HEK293 (cell line): ENCODE measurements around the gene SPO11.
A peak's percentile ranks its signal among the peaks of the same experiment; 100 is the strongest.

Experiments
- CTCF ChIA-PET: fragments of 350-600 bp; formaldehyde crosslinking; extraction: SDS; loops from one replicate; lab custom pipeline; 2021; ENCODE audit warnings: antibody characterized with exemption; lab: Yijun Ruan, JAX
- POLR2A ChIA-PET: fragments of 300-600 bp; formaldehyde crosslinking; extraction: SDS; loops from one replicate; lab custom pipeline; 2020; ENCODE audit warnings: antibody characterized with exemption, inconsistent platforms; lab: Yijun Ruan, JAX
- H3K27ac ChIP-seq: fragments of 200-500 bp; sonication (Bioruptor generic); 2 replicates; pipeline ENCODE4 v1.5.1; 2014; ENCODE audit warnings: low read depth, low read length, control low read depth, inconsistent platforms; ENCODE audit errors: extremely low read depth
- H3K36me3 ChIP-seq, 2 experiments: fragments of 200-500 bp in 1 of 2; sonication (Bioruptor generic) in 1 of 2; 1 replicate in 1 of 2; 2 replicates in 1 of 2; pipeline ENCODE4 v1.5.1; 2014 to 2017; ENCODE audit warnings: inconsistent platforms in 2 of 2, low read length in 2 of 2; ENCODE audit not compliant: control insufficient read depth in 2 of 2, insufficient read depth in 1 of 2
- H3K4me1 ChIP-seq: fragments of 200-500 bp; sonication (Bioruptor generic); 2 replicates; pipeline ENCODE4 v1.5.1; 2014; ENCODE audit warnings: mild to moderate bottlenecking, low read length, inconsistent platforms; ENCODE audit not compliant: control insufficient read depth, insufficient read depth
- H3K4me3 ChIP-seq: 2 replicates; pipeline ENCODE4 v1.5.1; 2011; ENCODE audit warnings: low read depth, mild to moderate bottlenecking, control low read depth, low read length, moderate library complexity
- H3K9me3 ChIP-seq: fragments of 200-500 bp; sonication (Bioruptor generic); 2 replicates; pipeline ENCODE4 v1.5.1; 2014; ENCODE audit warnings: low read depth, low read length, inconsistent platforms; ENCODE audit not compliant: control insufficient read depth, insufficient read depth
- BCL11B ChIP-seq: fragments of 450-650 bp; formaldehyde crosslinking; IDR thresholded peaks from 2 replicates; pipeline ENCODE4 v1.5.1; 2016; ENCODE audit warnings: low read depth, missing biosample characterization, missing genetic modification characterization
- HOXA7 ChIP-seq: sonication (generic); formaldehyde crosslinking; IDR thresholded peaks from 2 replicates; pipeline ENCODE4 v1.8.1; 2022; ENCODE audit warnings: missing genetic modification reagents, borderline replicate concordance
- MEIS1 ChIP-seq: sonication (generic); formaldehyde crosslinking; IDR thresholded peaks from 2 replicates; pipeline ENCODE4 v1.8.1; 2022; ENCODE audit warnings: missing genetic modification reagents, mild to moderate bottlenecking, borderline replicate concordance
- OSR2 ChIP-seq: fragments of 450-650 bp; formaldehyde crosslinking; IDR thresholded peaks from 2 replicates; pipeline ENCODE4 v1.5.1; 2016; ENCODE audit warnings: missing biosample characterization, missing genetic modification characterization
- PRDM2 ChIP-seq: fragments of 450-650 bp; formaldehyde crosslinking; IDR thresholded peaks from 2 replicates; pipeline ENCODE4 v1.5.1; 2016; ENCODE audit warnings: missing biosample characterization, missing genetic modification characterization, borderline replicate concordance
- SP2 ChIP-seq: fragments of 450-650 bp; formaldehyde crosslinking; IDR thresholded peaks from 2 replicates; pipeline ENCODE4 v1.5.1; 2016; ENCODE audit warnings: missing biosample characterization, missing genetic modification characterization
- ZBTB10 ChIP-seq: fragments of 450-650 bp; formaldehyde crosslinking; IDR thresholded peaks from 2 replicates; pipeline ENCODE4 v1.5.1; 2016; ENCODE audit warnings: missing biosample characterization, missing genetic modification characterization
- ZFP37 ChIP-seq: fragments of 450-650 bp; formaldehyde crosslinking; IDR thresholded peaks from 2 replicates; pipeline ENCODE4 v1.5.1; 2016; ENCODE audit warnings: missing biosample characterization, missing genetic modification characterization
- ZNF202 ChIP-seq: fragments of 450-650 bp; formaldehyde crosslinking; IDR thresholded peaks from 2 replicates; pipeline ENCODE4 v1.5.1; 2016; ENCODE audit warnings: missing biosample characterization, missing genetic modification characterization, borderline replicate concordance
- ZNF37A ChIP-seq: fragments of 450-650 bp; IDR thresholded peaks from 2 replicates; pipeline ENCODE4 v1.5.1; 2018; ENCODE audit warnings: missing biosample characterization, missing genetic modification characterization
- ZNF404 ChIP-seq: fragments of 450-650 bp; formaldehyde crosslinking; IDR thresholded peaks from 2 replicates; pipeline ENCODE4 v1.5.1; 2017; ENCODE audit warnings: missing biosample characterization, missing genetic modification characterization
- ZNF544 ChIP-seq: fragments of 450-650 bp; formaldehyde crosslinking; IDR thresholded peaks from 2 replicates; pipeline ENCODE4 v1.5.0; 2017; ENCODE audit warnings: missing biosample characterization, missing genetic modification characterization
- ZNF621 ChIP-seq: fragments of 450-650 bp; formaldehyde crosslinking; IDR thresholded peaks from 2 replicates; pipeline ENCODE4 v1.5.1; 2017; ENCODE audit warnings: missing biosample characterization, missing genetic modification characterization
- ZNF837 ChIP-seq: fragments of 450-650 bp; formaldehyde crosslinking; IDR thresholded peaks from 2 replicates; pipeline ENCODE4 v1.5.1; 2016; ENCODE audit warnings: missing biosample characterization, missing genetic modification characterization
- TF ChIP-seq, protein P1 (sequence below): fragments of 450-650 bp; formaldehyde crosslinking; IDR thresholded peaks from 2 replicates; pipeline ENCODE4 v1.5.1; 2017; ENCODE audit warnings: missing biosample characterization, missing genetic modification characterization
- TF ChIP-seq, protein P2 (sequence below): fragments of 450-650 bp; formaldehyde crosslinking; IDR thresholded peaks from 2 replicates; pipeline ENCODE4 v1.5.1; 2016; ENCODE audit warnings: missing biosample characterization, missing genetic modification characterization
- TF ChIP-seq, protein P3 (sequence below): fragments of 450-650 bp; formaldehyde crosslinking; IDR thresholded peaks from 2 replicates; pipeline ENCODE4 v1.5.1; 2017; ENCODE audit warnings: missing biosample characterization, missing genetic modification characterization
- TF ChIP-seq, protein P4 (sequence below): fragments of 450-650 bp; formaldehyde crosslinking; IDR thresholded peaks from 2 replicates; pipeline ENCODE4 v1.5.1; 2016; ENCODE audit warnings: missing biosample characterization, missing genetic modification characterization

The SPO11 gene

DNA sequence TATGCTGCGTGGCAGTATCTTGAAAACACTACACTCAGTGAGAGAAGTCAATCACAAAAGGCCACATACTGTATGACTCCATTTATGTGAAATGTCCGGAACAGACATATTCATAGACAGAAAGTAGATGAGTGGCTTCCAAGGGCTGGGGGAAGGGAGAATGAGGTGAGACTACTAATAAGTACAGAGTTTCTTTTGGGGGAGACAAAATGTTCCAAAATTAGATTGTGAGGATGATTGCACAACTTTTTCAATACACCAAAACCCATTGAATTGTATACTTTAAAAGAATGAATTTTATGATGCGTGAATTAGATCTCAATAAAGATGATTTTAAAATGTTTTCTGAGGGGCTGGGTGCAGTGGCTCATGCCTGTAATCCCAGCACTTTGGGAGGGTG is 9.2 kb upstream of the SPO11 start:
- Histone ChIP-seq H3K4me3 (no peak overlapping the region), H3K36me3 (no peaks in the 10 kb centered on the region), H3K9me3 (no peaks in the 10 kb centered on the region), H3K27ac (no peak overlapping the region)
- ChIA-PET POLR2A (no interaction called here), CTCF (interaction anchor here (1.1 kb wide), 1 partner anchor 10 kb away, joined by 3 read pairs; no protein-coding TSS in a partner anchor)
- TF ChIP-seq, protein P1, sequence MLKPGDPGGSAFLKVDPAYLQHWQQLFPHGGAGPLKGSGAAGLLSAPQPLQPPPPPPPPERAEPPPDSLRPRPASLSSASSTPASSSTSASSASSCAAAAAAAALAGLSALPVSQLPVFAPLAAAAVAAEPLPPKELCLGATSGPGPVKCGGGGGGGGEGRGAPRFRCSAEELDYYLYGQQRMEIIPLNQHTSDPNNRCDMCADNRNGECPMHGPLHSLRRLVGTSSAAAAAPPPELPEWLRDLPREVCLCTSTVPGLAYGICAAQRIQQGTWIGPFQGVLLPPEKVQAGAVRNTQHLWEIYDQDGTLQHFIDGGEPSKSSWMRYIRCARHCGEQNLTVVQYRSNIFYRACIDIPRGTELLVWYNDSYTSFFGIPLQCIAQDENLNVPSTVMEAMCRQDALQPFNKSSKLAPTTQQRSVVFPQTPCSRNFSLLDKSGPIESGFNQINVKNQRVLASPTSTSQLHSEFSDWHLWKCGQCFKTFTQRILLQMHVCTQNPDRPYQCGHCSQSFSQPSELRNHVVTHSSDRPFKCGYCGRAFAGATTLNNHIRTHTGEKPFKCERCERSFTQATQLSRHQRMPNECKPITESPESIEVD (tag by site-specific recombination), result peak; percentile 12; the same call in 1 of the 2 replicates
- no peak for TF ChIP-seq ZNF37A (tag by site-specific recombination)
- TF ChIP-seq, all 188 proteins: peak for 1
- H3K4me1 ChIP-seq, result no peaks in the 10 kb centered on the region

DNA sequence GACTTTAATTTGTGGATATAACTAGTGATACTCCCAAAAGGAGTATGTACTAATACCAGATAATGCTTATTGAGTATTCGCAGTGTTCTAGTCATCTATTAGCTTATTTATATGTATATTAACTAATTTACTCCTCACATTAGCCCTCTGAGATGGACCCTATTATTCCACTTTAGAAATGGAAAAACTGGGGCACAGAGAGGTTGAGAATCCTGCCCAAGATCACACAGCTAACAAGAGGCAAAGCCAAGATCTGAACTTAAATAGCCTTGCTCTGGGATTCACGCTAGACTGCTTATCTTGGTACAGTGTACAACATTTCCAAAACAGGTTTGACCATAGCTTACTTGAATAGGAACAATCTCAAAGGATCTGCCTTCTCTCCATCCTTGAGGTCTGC is 8.5 kb upstream of the SPO11 start:
- CTCF ChIA-PET, result interaction anchor here (0.7 to 1.3 kb wide), 4 partner anchors 9 to 231 kb away, joined by 3 to 4 read pairs (median 4); no protein-coding TSS in a partner anchor
- TF ChIP-seq ZNF404 (no peak), ZNF837 (tag by site-specific recombination) (no peak), ZBTB10 (tag by site-specific recombination) (no peak), HOXA7 (CRISPR knock-in tag) (no peak), ZNF621 (tag by site-specific recombination) (no peak), OSR2 (tag by site-specific recombination) (no peak), PRDM2 (tag by site-specific recombination) (no peak), ZNF202 (no peak), BCL11B (tag by site-specific recombination) (no peak), ZNF544 (tag by site-specific recombination) (no peak), SP2 (tag by site-specific recombination) (no peak), MEIS1 (CRISPR knock-in tag) (no peak), ZFP37 (tag by site-specific recombination) (no peak)
- TF ChIP-seq, protein P2, sequence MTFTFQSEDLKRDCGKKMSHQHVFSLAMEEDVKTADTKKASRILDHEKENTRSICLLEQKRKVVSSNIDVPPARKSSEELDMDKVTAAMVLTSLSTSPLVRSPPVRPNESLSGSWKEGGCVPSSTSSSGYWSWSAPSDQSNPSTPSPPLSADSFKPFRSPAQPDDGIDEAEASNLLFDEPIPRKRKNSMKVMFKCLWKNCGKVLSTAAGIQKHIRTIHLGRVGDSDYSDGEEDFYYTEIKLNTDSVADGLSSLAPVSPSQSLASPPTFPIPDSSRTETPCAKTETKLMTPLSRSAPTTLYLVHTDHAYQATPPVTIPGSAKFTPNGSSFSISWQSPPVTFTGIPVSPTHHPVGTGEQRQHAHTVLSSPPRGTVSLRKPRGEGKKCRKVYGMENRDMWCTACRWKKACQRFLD (tag by site-specific recombination), result no peak
- TF ChIP-seq, protein P3, sequence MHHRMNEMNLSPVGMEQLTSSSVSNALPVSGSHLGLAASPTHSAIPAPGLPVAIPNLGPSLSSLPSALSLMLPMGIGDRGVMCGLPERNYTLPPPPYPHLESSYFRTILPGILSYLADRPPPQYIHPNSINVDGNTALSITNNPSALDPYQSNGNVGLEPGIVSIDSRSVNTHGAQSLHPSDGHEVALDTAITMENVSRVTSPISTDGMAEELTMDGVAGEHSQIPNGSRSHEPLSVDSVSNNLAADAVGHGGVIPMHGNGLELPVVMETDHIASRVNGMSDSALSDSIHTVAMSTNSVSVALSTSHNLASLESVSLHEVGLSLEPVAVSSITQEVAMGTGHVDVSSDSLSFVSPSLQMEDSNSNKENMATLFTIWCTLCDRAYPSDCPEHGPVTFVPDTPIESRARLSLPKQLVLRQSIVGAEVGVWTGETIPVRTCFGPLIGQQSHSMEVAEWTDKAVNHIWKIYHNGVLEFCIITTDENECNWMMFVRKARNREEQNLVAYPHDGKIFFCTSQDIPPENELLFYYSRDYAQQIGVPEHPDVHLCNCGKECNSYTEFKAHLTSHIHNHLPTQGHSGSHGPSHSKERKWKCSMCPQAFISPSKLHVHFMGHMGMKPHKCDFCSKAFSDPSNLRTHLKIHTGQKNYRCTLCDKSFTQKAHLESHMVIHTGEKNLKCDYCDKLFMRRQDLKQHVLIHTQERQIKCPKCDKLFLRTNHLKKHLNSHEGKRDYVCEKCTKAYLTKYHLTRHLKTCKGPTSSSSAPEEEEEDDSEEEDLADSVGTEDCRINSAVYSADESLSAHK, result no peak
- TF ChIP-seq, protein P4, sequence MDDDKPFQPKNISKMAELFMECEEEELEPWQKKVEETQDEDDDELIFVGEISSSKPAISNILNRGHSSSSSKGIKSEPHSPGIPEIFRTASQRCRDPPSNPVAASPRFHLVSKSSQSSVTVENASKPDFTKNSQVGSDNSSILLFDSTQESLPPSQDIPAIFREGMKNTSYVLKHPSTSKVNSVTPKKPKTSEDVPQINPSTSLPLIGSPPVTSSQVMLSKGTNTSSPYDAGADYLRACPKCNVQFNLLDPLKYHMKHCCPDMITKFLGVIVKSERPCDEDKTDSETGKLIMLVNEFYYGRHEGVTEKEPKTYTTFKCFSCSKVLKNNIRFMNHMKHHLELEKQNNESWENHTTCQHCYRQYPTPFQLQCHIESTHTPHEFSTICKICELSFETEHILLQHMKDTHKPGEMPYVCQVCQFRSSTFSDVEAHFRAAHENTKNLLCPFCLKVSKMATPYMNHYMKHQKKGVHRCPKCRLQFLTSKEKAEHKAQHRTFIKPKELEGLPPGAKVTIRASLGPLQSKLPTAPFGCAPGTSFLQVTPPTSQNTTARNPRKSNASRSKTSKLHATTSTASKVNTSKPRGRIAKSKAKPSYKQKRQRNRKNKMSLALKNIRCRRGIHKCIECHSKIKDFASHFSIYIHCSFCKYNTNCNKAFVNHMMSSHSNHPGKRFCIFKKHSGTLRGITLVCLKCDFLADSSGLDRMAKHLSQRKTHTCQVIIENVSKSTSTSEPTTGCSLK (tag by site-specific recombination), result no peak

More for the DNA sequence above, 8.5 kb upstream of the SPO11 start:
- Histone ChIP-seq H3K27ac (no peak overlapping the region), H3K4me3 (no peak overlapping the region), H3K9me3 (no peaks in the 10 kb centered on the region), H3K4me1 (no peaks in the 10 kb centered on the region), H3K36me3 (no peaks in the 10 kb centered on the region)
- POLR2A ChIA-PET, result no interaction called here
